Gastroesophageal sphincter (tissue), 3 donors: Measurements from ENCODE around the gene CRELD2.

ENCODE experiments used
- CTCF ChIP-seq, 4 experiments: fragments of 200-600 bp in 2 of 4; fragments of 450-650 bp in 2 of 4; sonication (generic) in 1 of 4; IDR thresholded peaks; one replicate each; pipeline ENCODE4 v1.5.1; 2017 to 2019; ENCODE audit warnings: antibody characterized with exemption in 4 of 4, mild to moderate bottlenecking in 2 of 4, moderate library complexity in 2 of 4
- EP300 ChIP-seq: sonication (generic); formaldehyde crosslinking; IDR thresholded peaks from one replicate; pipeline ENCODE4 v1.6.1; 2017; ENCODE audit warnings: antibody characterized with exemption, mild to moderate bottlenecking
- POLR2A ChIP-seq, 2 donors: fragments of 450-650 bp; IDR thresholded peaks; one replicate each; pipeline ENCODE4 v1.6.1; 2017; ENCODE audit warnings: antibody characterized with exemption in 2 of 2, mild to moderate bottlenecking in 2 of 2, moderate library complexity in 1 of 2
- POLR2AphosphoS5 ChIP-seq: sonication (generic); formaldehyde crosslinking; IDR thresholded peaks from one replicate; pipeline ENCODE4 v1.6.1; 2017; ENCODE audit warnings: antibody characterized with exemption

DNA sequence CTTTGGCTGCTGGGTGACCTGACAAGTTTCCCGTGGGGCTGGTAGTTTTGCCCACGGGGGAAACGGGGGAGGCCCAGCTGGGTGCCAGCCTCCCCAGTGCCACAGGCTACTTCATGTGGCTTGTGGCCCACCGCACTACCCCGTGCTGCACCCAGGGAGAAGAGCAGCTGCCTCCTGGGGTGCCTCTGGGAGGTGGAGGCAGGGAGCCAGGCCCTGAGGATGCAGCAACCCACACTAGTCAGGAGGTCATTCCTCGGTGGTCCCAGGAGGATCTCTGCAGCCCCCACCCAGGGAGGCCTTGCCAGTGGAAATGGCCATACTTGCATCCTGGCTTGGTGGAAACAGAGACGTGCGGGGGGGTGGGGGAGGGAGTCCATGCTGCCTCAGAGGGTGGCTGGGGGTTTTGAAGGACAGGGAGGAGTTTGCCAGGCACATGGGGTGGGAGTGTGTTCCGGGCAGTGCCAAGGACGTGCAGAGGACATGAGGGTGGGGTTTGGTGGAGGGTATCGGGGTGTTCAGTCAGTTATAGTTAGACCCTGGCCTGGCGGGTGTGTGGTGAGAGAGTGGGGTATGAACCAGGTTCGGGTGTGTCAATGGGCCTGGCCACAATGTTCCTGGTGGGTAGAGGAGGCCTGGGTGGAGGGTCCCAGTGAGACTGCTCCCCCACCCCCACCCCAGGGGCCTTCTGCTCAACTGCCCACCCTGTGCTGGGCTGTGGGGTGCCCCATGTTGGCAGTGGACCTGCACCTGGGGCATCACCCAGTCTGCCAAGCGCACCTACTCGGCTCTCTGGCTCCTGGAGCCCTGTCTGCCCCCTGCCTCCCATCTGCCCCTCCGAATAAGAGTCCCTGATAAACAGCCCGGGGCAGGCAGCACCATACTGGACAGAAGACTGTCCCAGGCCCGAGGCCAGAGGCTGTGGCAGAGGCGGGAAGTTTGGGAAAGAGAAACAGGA lies 46.0 kb downstream of the CRELD2 start:
- no peak for TF ChIP-seq CTCF (IDR thresholded peaks at IDR 0.05)
- TF ChIP-seq POLR2AphosphoS5: no peak
- no peak for TF ChIP-seq POLR2A (IDR thresholded peaks at IDR 0.05)
- no peak for TF ChIP-seq EP300
